Osteoblast (primary cell): ENCODE measurements around the gene POU2F3. TPM values are rescaled to one million over a fixed set of nuclear protein-coding genes. Genes with fewer than 3 reads are reported as not detected.

Experiments
- DNase-seq: peaks from one replicate; pipeline ENCODE4 v3.0.0; 2011; ENCODE audit warnings: low spot score, mixed read lengths; ENCODE audit not compliant: insufficient read length; ENCODE audit errors: missing footprints
- H2AFZ ChIP-seq: 2 replicates; pipeline ENCODE4 v1.6.0; 2011; ENCODE audit warnings: mild to moderate bottlenecking, low read length
- H3K27ac ChIP-seq: 2 replicates; pipeline ENCODE4 v1.5.1; 2011; ENCODE audit warnings: mild to moderate bottlenecking, low read depth, low read length, moderate library complexity
- H3K27me3 ChIP-seq: 2 replicates; pipeline ENCODE4 v1.6.0; 2012; ENCODE audit warnings: mild to moderate bottlenecking, control low read depth, inconsistent platforms, low read length, moderate library complexity; ENCODE audit not compliant: insufficient read depth
- H3K36me3 ChIP-seq: 2 replicates; pipeline ENCODE4 v1.5.1; 2011; ENCODE audit warnings: mild to moderate bottlenecking, low read length, control low read depth, moderate library complexity; ENCODE audit not compliant: insufficient read depth
- H3K4me1 ChIP-seq: 2 replicates; pipeline ENCODE4 v1.5.1; 2011; ENCODE audit warnings: mild to moderate bottlenecking, low read length, control low read depth, moderate library complexity; ENCODE audit not compliant: insufficient read depth
- H3K4me2 ChIP-seq: 2 replicates; pipeline ENCODE4 v1.6.0; 2011; ENCODE audit warnings: mild to moderate bottlenecking, low read length; ENCODE audit not compliant: insufficient read depth
- H3K4me3 ChIP-seq: fragments of 200-600 bp; sonication (generic); 3 replicates; pipeline ENCODE4 v1.5.1; 2012; ENCODE audit warnings: mild to moderate bottlenecking, low read length, inconsistent platforms; ENCODE audit not compliant: insufficient read depth
- H3K79me2 ChIP-seq: 2 replicates; pipeline ENCODE4 v1.6.0; 2012; ENCODE audit warnings: mild to moderate bottlenecking, low read length, control low read depth, inconsistent platforms; ENCODE audit not compliant: insufficient read depth
- H3K9me3 ChIP-seq: 2 replicates; pipeline ENCODE4 v1.5.1; 2011; ENCODE audit warnings: low read depth, low read length, control low read depth
- H4K20me1 ChIP-seq: 2 replicates; pipeline ENCODE4 v1.6.0; 2012; ENCODE audit warnings: mild to moderate bottlenecking, low read length, control low read depth; ENCODE audit not compliant: insufficient read depth
- total RNA-seq: library from RNA; depleted of rRNA; stranded (reverse); fragments of >200 nt; gene quantifications from 2 replicates; pipeline ENCODE4 v1.2.3, GENCODE V29; 2012
- TF ChIP-seq, protein P1 (sequence below): IDR thresholded peaks from 2 replicates; pipeline ENCODE4 v1.5.1; 2011; ENCODE audit warnings: mild to moderate bottlenecking, low read depth, low read length, moderate library complexity; ENCODE audit errors: extremely low read depth

The POU2F3 gene
- total RNA-seq, 1 donor = under 0.01 TPM

DNA sequence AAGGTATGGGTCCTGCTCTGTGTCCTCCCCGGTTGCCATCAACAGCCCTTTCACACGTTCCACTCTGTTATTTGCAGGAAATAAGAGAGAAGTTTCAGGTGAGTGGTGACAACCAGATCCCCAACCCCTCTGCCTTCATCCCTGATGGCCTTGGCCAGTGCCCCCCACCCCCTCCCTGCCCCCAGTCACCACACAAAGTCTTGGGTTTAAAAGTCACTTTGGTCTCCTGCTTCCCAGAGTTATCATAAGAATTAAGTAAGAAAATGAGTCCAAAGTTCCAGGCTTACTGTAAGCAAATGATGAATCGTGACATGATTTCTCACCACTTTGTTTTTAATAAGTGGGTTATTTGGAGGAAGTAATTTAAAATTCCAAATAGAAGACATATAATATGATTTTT is 38.3 kb upstream of the POU2F3 start:
- TF ChIP-seq, protein P1, sequence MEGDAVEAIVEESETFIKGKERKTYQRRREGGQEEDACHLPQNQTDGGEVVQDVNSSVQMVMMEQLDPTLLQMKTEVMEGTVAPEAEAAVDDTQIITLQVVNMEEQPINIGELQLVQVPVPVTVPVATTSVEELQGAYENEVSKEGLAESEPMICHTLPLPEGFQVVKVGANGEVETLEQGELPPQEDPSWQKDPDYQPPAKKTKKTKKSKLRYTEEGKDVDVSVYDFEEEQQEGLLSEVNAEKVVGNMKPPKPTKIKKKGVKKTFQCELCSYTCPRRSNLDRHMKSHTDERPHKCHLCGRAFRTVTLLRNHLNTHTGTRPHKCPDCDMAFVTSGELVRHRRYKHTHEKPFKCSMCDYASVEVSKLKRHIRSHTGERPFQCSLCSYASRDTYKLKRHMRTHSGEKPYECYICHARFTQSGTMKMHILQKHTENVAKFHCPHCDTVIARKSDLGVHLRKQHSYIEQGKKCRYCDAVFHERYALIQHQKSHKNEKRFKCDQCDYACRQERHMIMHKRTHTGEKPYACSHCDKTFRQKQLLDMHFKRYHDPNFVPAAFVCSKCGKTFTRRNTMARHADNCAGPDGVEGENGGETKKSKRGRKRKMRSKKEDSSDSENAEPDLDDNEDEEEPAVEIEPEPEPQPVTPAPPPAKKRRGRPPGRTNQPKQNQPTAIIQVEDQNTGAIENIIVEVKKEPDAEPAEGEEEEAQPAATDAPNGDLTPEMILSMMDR = no peak
- peaks cover 7% of the 10 kb centered on the region for H3K4me1 ChIP-seq
- no peaks in the 10 kb centered on the region for H4K20me1 ChIP-seq
- no peaks in the 10 kb centered on the region for H3K79me2 ChIP-seq
- H3K4me3 ChIP-seq = no peak overlapping the region
- H3K4me2 ChIP-seq = no peak overlapping the region
- no peak for DNase-seq
- no peak overlapping the region for H2AFZ ChIP-seq
- no peaks in the 10 kb centered on the region for H3K36me3 ChIP-seq
- H3K27me3 ChIP-seq = peaks cover 15% of the 10 kb centered on the region
- H3K9me3 ChIP-seq = no peaks in the 10 kb centered on the region
- H3K27ac ChIP-seq = no peak overlapping the region

DNA sequence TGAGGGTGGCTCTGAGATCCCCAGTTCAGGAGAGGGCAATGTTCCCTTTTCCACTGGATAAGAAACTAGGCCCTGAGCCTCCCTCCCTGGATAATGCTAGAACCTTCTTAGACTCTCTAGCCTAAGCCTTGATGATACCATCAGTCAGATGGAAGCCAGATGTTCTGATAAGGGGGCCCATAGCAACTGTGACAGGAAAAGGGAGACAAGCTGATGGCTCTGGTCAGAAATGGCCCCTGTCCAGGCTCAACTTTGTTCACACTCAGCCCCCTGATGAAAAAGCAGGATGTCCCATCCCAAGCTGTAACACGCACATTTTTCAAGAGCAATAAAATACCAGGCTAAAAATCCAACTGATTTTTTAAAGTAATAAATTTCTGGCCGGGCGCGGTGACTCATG is 36.3 kb upstream of the POU2F3 start:
- Histone ChIP-seq H4K20me1 (no peaks in the 10 kb centered on the region), H3K27ac (no peak overlapping the region), H3K27me3 (peaks cover 7% of the 10 kb centered on the region), H3K36me3 (no peaks in the 10 kb centered on the region), H3K4me1 (peaks cover 14% of the 10 kb centered on the region), H3K4me3 (no peak overlapping the region), H3K9me3 (no peaks in the 10 kb centered on the region), H2AFZ (no peak overlapping the region), H3K79me2 (no peaks in the 10 kb centered on the region), H3K4me2 (no peak overlapping the region)
- TF ChIP-seq, protein P1 = no peak
- no peak for DNase-seq

DNA sequence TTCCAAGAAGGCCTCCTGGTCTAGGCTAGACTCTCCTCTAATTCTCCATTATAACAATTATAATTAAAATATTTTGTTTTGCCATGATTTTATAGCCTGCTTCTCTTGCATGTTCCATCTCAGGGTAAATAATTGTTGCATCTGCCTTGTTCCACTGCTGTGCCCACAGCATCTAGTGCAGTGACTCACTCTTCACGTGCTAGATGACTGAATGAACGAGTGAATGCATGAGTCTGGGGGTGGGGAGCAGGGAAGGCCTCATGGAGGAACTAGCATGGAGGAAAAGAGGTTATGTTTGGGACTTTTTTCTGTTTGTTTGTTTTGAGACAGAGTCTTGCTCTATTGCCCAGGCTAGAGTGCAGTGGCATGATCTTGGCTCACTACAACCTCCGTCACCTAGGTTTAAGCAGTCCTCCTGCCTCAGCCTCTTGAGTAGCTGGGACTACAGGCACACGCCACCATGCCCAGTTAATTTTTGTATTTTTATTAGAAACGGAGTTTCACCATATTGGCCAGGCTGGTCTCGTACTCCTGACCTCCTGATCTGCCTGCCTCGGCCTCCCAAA is 34.3 kb upstream of the POU2F3 start:
- H3K27ac ChIP-seq = no peak overlapping the region
- H3K4me3 ChIP-seq = no peak overlapping the region
- TF ChIP-seq, protein P1 = no peak
- no peaks in the 10 kb centered on the region for H3K36me3 ChIP-seq
- no peaks in the 10 kb centered on the region for H3K9me3 ChIP-seq
- no peaks in the 10 kb centered on the region for H3K79me2 ChIP-seq
- DNase-seq = peak; percentile 95
- H3K27me3 ChIP-seq = peaks cover 3% of the 10 kb centered on the region
- H3K4me2 ChIP-seq = no peak overlapping the region
- H2AFZ ChIP-seq = no peak overlapping the region
- peaks cover 23% of the 10 kb centered on the region for H3K4me1 ChIP-seq
- no peaks in the 10 kb centered on the region for H4K20me1 ChIP-seq

DNA sequence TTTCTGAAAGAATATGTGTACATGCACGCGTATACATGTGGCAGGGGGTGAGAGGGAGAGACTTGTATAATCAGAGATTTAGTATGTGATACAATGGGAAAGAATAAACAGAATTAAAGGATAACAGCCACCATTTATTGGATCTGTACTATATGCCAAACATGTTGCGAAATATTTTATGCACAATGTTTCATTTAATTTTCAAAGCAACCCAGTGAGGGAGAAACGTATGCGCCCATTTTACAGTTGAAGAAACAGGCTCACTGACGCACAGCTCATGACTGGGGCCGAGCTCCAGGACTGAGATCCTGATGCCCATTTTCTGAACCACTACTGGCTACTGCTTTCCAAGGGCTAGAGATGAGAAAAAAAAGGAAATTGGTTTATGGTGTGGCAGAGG is 32.4 kb upstream of the POU2F3 start:
- H3K79me2 ChIP-seq = peaks cover 10% of the 10 kb centered on the region
- H2AFZ ChIP-seq = no peak overlapping the region
- H3K27ac ChIP-seq = no peak overlapping the region
- TF ChIP-seq, protein P1 = no peak
- H3K36me3 ChIP-seq = no peaks in the 10 kb centered on the region
- no peaks in the 10 kb centered on the region for H3K27me3 ChIP-seq
- no peaks in the 10 kb centered on the region for H3K9me3 ChIP-seq
- H3K4me2 ChIP-seq = no peak overlapping the region
- H3K4me1 ChIP-seq = peaks cover 31% of the 10 kb centered on the region
- H3K4me3 ChIP-seq = no peak overlapping the region
- DNase-seq = no peak
- H4K20me1 ChIP-seq = peaks cover 4% of the 10 kb centered on the region
